ENCODE data around the gene ADCK1. TPM values are rescaled to one million over a fixed set of nuclear protein-coding genes. Genes with fewer than 3 reads are reported as not detected.

The ADCK1 gene
- total and polyA plus RNA-seq, 4 experiments from 2014 or later: 5.2 to 12.0 (median 5.4) TPM

- Mint-ChIP-seq H3K9me3 (no peaks in the 10 kb centered on the region), H3K27ac (no peak overlapping the region)
- intact Hi-C loops (cut with micrococcal nuclease): no loop called here
Observed at GRCh38 chr14:77844802-77845201, 44.9 kb downstream of the ADCK1 start.

GRCh38 chr14:77848031-77848430 is 48.1 kb downstream of the ADCK1 start:
- H3K4me3 ChIP-seq (ENCODE audit: low read length in 2 of 2): no peak overlapping the region

More at GRCh38 chr14:77844802-77845201, 44.9 kb downstream of the ADCK1 start:
- Mint-ChIP-seq H3K27me3 (no peaks in the 10 kb centered on the region), H3K4me3 (no peak overlapping the region), H3K4me1 (no peaks in the 10 kb centered on the region), H3K36me3 (peaks cover 0 to 8% of the 10 kb centered on the region in 2 donors)
- H3K4me1 ChIP-seq (ENCODE audit: insufficient read depth, low read length): no peaks in the 10 kb centered on the region
- ChIA-PET POLR2A (ENCODE audit: partially characterized antibody) (no interaction called here), CTCF (ENCODE audit: partially characterized antibody) (interaction anchor here (2.3 kb wide), 1 partner anchor 17 kb away, joined by 10 read pairs; no protein-coding TSS in a partner anchor)
- no peak overlapping the region for H3K4me3 ChIP-seq (ENCODE audit: low read length in 2 of 2)
- H3K27me3 ChIP-seq (ENCODE audit: insufficient read depth, low read length): no peaks in the 10 kb centered on the region
- no peak overlapping the region for H3K27ac ChIP-seq (ENCODE audit: low read depth, low read length)
- H3K36me3 ChIP-seq (ENCODE audit: insufficient read depth, low read length): no peaks in the 10 kb centered on the region
- H3K9me3 ChIP-seq (ENCODE audit: control insufficient read depth in 1 of 2, low read length in 2 of 2): no peaks in the 10 kb centered on the region
- no peak for DNase-seq

GRCh38 chr14:77849711-77850110 is 49.8 kb downstream of the ADCK1 start:
- H3K4me1 ChIP-seq (ENCODE audit: insufficient read depth, low read length): no peaks in the 10 kb centered on the region
- ChIA-PET CTCF (ENCODE audit: partially characterized antibody) (interaction anchor here (2.0 kb wide), 1 partner anchor 12 kb away, joined by 7 read pairs; no protein-coding TSS in a partner anchor), POLR2A (ENCODE audit: partially characterized antibody) (no interaction called here)
- intact Hi-C loops (cut with micrococcal nuclease): no loop called here
- no peaks in the 10 kb centered on the region for H3K27me3 ChIP-seq (ENCODE audit: insufficient read depth, low read length)
- H3K36me3 Mint-ChIP-seq: peaks cover 5 to 28% of the 10 kb centered on the region in 2 donors
- DNase-seq: no peak
- peaks cover 0 to 4% (median 0%) of the 10 kb centered on the region in 4 donors for H3K4me1 Mint-ChIP-seq
- peaks cover 0 to 12% (median 4%) of the 10 kb centered on the region in 8 donors for H3K9me3 Mint-ChIP-seq
- H3K27ac Mint-ChIP-seq: peak overlapping the region in 2 of 7 donors; percentile 5 to 38
- H3K4me3 ChIP-seq (ENCODE audit: low read length in 2 of 2): no peak overlapping the region
- H3K36me3 ChIP-seq (ENCODE audit: insufficient read depth, low read length): no peaks in the 10 kb centered on the region
- H3K27ac ChIP-seq (ENCODE audit: low read depth, low read length): no peak overlapping the region
- H3K4me3 Mint-ChIP-seq: no peak overlapping the region
- H3K27me3 Mint-ChIP-seq: no peaks in the 10 kb centered on the region
- H3K9me3 ChIP-seq (ENCODE audit: control insufficient read depth in 1 of 2, low read length in 2 of 2): no peaks in the 10 kb centered on the region

More at GRCh38 chr14:77848031-77848430, 48.1 kb downstream of the ADCK1 start:
- H3K4me1 ChIP-seq (ENCODE audit: insufficient read depth, low read length): no peaks in the 10 kb centered on the region
- peaks cover 0 to 16% of the 10 kb centered on the region in 2 donors for H3K36me3 Mint-ChIP-seq
- ChIA-PET CTCF (ENCODE audit: partially characterized antibody) (no interaction called here), POLR2A (ENCODE audit: partially characterized antibody) (no interaction called here)
- intact Hi-C loops (cut with micrococcal nuclease): no loop called here
- peaks cover 0 to 4% (median 0%) of the 10 kb centered on the region in 4 donors for H3K4me1 Mint-ChIP-seq
- no peak overlapping the region for H3K27ac ChIP-seq (ENCODE audit: low read depth, low read length)
- H3K27me3 ChIP-seq (ENCODE audit: insufficient read depth, low read length): no peaks in the 10 kb centered on the region
- no peak overlapping the region for H3K4me3 Mint-ChIP-seq
- H3K27me3 Mint-ChIP-seq: no peaks in the 10 kb centered on the region
- no peak for DNase-seq
- H3K9me3 ChIP-seq (ENCODE audit: control insufficient read depth in 1 of 2, low read length in 2 of 2): no peaks in the 10 kb centered on the region
- no peak overlapping the region for H3K27ac Mint-ChIP-seq
- H3K9me3 Mint-ChIP-seq: peaks cover 0 to 4% (median 2%) of the 10 kb centered on the region in 8 donors
- H3K36me3 ChIP-seq (ENCODE audit: insufficient read depth, low read length): no peaks in the 10 kb centered on the region

GRCh38 chr14:77853919-77854318 is 54.0 kb downstream of the ADCK1 start:
- no peaks in the 10 kb centered on the region for H3K27me3 Mint-ChIP-seq
- peaks cover 5 to 35% of the 10 kb centered on the region in 2 donors for H3K36me3 Mint-ChIP-seq
- Histone ChIP-seq H3K9me3 (ENCODE audit: control insufficient read depth in 1 of 2, low read length in 2 of 2) (no peaks in the 10 kb centered on the region), H3K4me1 (ENCODE audit: insufficient read depth, low read length) (no peaks in the 10 kb centered on the region), H3K27ac (ENCODE audit: low read depth, low read length) (no peak overlapping the region), H3K27me3 (ENCODE audit: insufficient read depth, low read length) (no peaks in the 10 kb centered on the region), H3K36me3 (ENCODE audit: insufficient read depth, low read length) (no peaks in the 10 kb centered on the region), H3K4me3 (ENCODE audit: low read length in 2 of 2) (no peak overlapping the region)
- intact Hi-C loops (cut with micrococcal nuclease): no loop called here
- peaks cover 0 to 14% (median 4%) of the 10 kb centered on the region in 8 donors for H3K9me3 Mint-ChIP-seq
- no peak overlapping the region for H3K27ac Mint-ChIP-seq
- H3K4me1 Mint-ChIP-seq: peaks cover 0 to 4% (median 0%) of the 10 kb centered on the region in 4 donors
- no peak for DNase-seq
- no peak overlapping the region for H3K4me3 Mint-ChIP-seq
- CTCF ChIA-PET (ENCODE audit: partially characterized antibody): interaction anchor here (1.9 to 2.3 kb wide), 2 partner anchors 8 to 10 kb away, joined by 5 to 9 read pairs; no protein-coding TSS in a partner anchor
- POLR2A ChIA-PET (ENCODE audit: partially characterized antibody): no interaction called here

GRCh38 chr14:77856941-77857340 is 57.0 kb downstream of the ADCK1 start:
- H3K4me3 ChIP-seq (ENCODE audit: low read length in 2 of 2): no peak overlapping the region
- H3K9me3 ChIP-seq (ENCODE audit: control insufficient read depth in 1 of 2, low read length in 2 of 2): no peaks in the 10 kb centered on the region
- no peak overlapping the region for H3K27ac ChIP-seq (ENCODE audit: low read depth, low read length)
- Mint-ChIP-seq H3K27me3 (no peaks in the 10 kb centered on the region), H3K27ac (no peak overlapping the region), H3K9me3 (peaks cover 0 to 12% (median 4%) of the 10 kb centered on the region in 8 donors), H3K4me3 (no peak overlapping the region), H3K36me3 (peaks cover 5 to 32% of the 10 kb centered on the region in 2 donors), H3K4me1 (no peaks in the 10 kb centered on the region)
- intact Hi-C loops (cut with micrococcal nuclease): no loop called here
- DNase-seq: no peak
- no peaks in the 10 kb centered on the region for H3K27me3 ChIP-seq (ENCODE audit: insufficient read depth, low read length)
- CTCF ChIA-PET (ENCODE audit: partially characterized antibody): no interaction called here
- no peaks in the 10 kb centered on the region for H3K4me1 ChIP-seq (ENCODE audit: insufficient read depth, low read length)
- no peaks in the 10 kb centered on the region for H3K36me3 ChIP-seq (ENCODE audit: insufficient read depth, low read length)
- POLR2A ChIA-PET (ENCODE audit: partially characterized antibody): no interaction called here

- Mint-ChIP-seq H3K4me3 (no peak overlapping the region), H3K9me3 (peaks cover 0 to 4% (median 0%) of the 10 kb centered on the region in 8 donors), H3K36me3 (peaks cover 4 to 25% of the 10 kb centered on the region in 2 donors), H3K27me3 (peaks cover 0 to 2% of the 10 kb centered on the region in 2 donors), H3K27ac (peak overlapping the region in 1 of 7 donors; percentile 53), H3K4me1 (no peaks in the 10 kb centered on the region)
- Histone ChIP-seq H3K36me3 (ENCODE audit: insufficient read depth, low read length) (no peaks in the 10 kb centered on the region), H3K27me3 (ENCODE audit: insufficient read depth, low read length) (no peaks in the 10 kb centered on the region), H3K27ac (ENCODE audit: low read depth, low read length) (no peak overlapping the region), H3K4me3 (ENCODE audit: low read length in 2 of 2) (no peak overlapping the region), H3K4me1 (ENCODE audit: insufficient read depth, low read length) (no peaks in the 10 kb centered on the region), H3K9me3 (ENCODE audit: control insufficient read depth in 1 of 2, low read length in 2 of 2) (no peaks in the 10 kb centered on the region)
- CTCF ChIA-PET (ENCODE audit: partially characterized antibody): interaction anchor here (0.6 to 3.4 kb wide), 5 partner anchors 9 to 707 kb away, joined by 3 to 16 read pairs (median 4); no protein-coding TSS in a partner anchor
- POLR2A ChIA-PET (ENCODE audit: partially characterized antibody): no interaction called here
- no peak for DNase-seq
- intact Hi-C loops (cut with micrococcal nuclease): no loop called here
Observed at GRCh38 chr14:77859934-77860570, 60.1 kb downstream of the ADCK1 start.

- Histone ChIP-seq H3K4me3 (ENCODE audit: low read length in 2 of 2) (no peak overlapping the region), H3K9me3 (ENCODE audit: control insufficient read depth in 1 of 2, low read length in 2 of 2) (no peaks in the 10 kb centered on the region), H3K4me1 (ENCODE audit: insufficient read depth, low read length) (no peaks in the 10 kb centered on the region), H3K27ac (ENCODE audit: low read depth, low read length) (no peak overlapping the region), H3K36me3 (ENCODE audit: insufficient read depth, low read length) (no peaks in the 10 kb centered on the region), H3K27me3 (ENCODE audit: insufficient read depth, low read length) (no peaks in the 10 kb centered on the region)
- peak overlapping the region in 1 of 7 donors; percentile 15 for H3K27ac Mint-ChIP-seq
- peaks cover 7 to 29% of the 10 kb centered on the region in 2 donors for H3K36me3 Mint-ChIP-seq
- ChIA-PET POLR2A (ENCODE audit: partially characterized antibody) (no interaction called here), CTCF (ENCODE audit: partially characterized antibody) (interaction anchor here (0.9 to 3.4 kb wide), 15 partner anchors 8 to 737 kb away, joined by 3 to 22 read pairs (median 7); no protein-coding TSS in a partner anchor)
- intact Hi-C loops (cut with micrococcal nuclease): no loop called here
- H3K4me1 Mint-ChIP-seq: no peaks in the 10 kb centered on the region
- peaks cover 0 to 2% of the 10 kb centered on the region in 2 donors for H3K27me3 Mint-ChIP-seq
- peaks cover 0 to 4% (median 0%) of the 10 kb centered on the region in 8 donors for H3K9me3 Mint-ChIP-seq
- DNase-seq: no peak
- no peak overlapping the region for H3K4me3 Mint-ChIP-seq
Observed at GRCh38 chr14:77861201-77861600, 61.3 kb downstream of the ADCK1 start.
